HG02763 (cell line): ENCODE data around the gene AGAP1.

ENCODE experiments used
- ATAC-seq: cut with Tn5 transposase; IDR thresholded peaks from one replicate; pipeline ENCODE4 v1.9.1; 2021; ENCODE audit warnings: mild to moderate bottlenecking, moderate library complexity; ENCODE audit not compliant: unreplicated experiment

Gene AGAP1

GRCh38 chr2:235780401-235780800 lies 286.6 kb downstream of the AGAP1 start:
- no peak for ATAC-seq

GRCh38 chr2:235781775-235782174 lies 287.9 kb downstream of the AGAP1 start:
- no peak for ATAC-seq

GRCh38 chr2:235784788-235785187 lies 290.9 kb downstream of the AGAP1 start:
- ATAC-seq: no peak

GRCh38 chr2:235789552-235789951 lies 295.7 kb downstream of the AGAP1 start:
- ATAC-seq: no peak

GRCh38 chr2:235793163-235793752 lies 299.4 kb downstream of the AGAP1 start:
- no peak for ATAC-seq

GRCh38 chr2:235799281-235799680 lies 305.4 kb downstream of the AGAP1 start:
- ATAC-seq: no peak

GRCh38 chr2:235802542-235802941 lies 308.7 kb downstream of the AGAP1 start:
- no peak for ATAC-seq

GRCh38 chr2:235803028-235803427 lies 309.2 kb downstream of the AGAP1 start:
- ATAC-seq: no peak

GRCh38 chr2:235804676-235805075 lies 310.8 kb downstream of the AGAP1 start:
- ATAC-seq: no peak

- ATAC-seq: no peak
Observed at GRCh38 chr2:235806986-235807750, 313.3 kb downstream of the AGAP1 start.

GRCh38 chr2:235808366-235808765 lies 314.5 kb downstream of the AGAP1 start:
- no peak for ATAC-seq

GRCh38 chr2:235810252-235810651 lies 316.4 kb downstream of the AGAP1 start:
- no peak for ATAC-seq

- ATAC-seq: no peak
Observed at GRCh38 chr2:235810846-235811245, 317.0 kb downstream of the AGAP1 start.

GRCh38 chr2:235811446-235812184 lies 317.8 kb downstream of the AGAP1 start:
- no peak for ATAC-seq

- ATAC-seq: no peak
Observed at GRCh38 chr2:235812185-235812665, 318.4 kb downstream of the AGAP1 start.

GRCh38 chr2:235813398-235813797 lies 319.6 kb downstream of the AGAP1 start:
- ATAC-seq: no peak

GRCh38 chr2:235820571-235820970 lies 326.7 kb downstream of the AGAP1 start:
- no peak for ATAC-seq

- ATAC-seq: no peak
Observed at GRCh38 chr2:235824331-235824730, 330.5 kb downstream of the AGAP1 start.

- no peak for ATAC-seq
Observed at GRCh38 chr2:235825946-235826345, 332.1 kb downstream of the AGAP1 start.

GRCh38 chr2:235826826-235827225 lies 333.0 kb downstream of the AGAP1 start:
- no peak for ATAC-seq

GRCh38 chr2:235827585-235827992 lies 333.7 kb downstream of the AGAP1 start:
- no peak for ATAC-seq

GRCh38 chr2:235829726-235830125 lies 335.9 kb downstream of the AGAP1 start:
- ATAC-seq: no peak
